ENCODE measurements around the gene METTL5.

- TF ChIP-seq EZH2 (IDR thresholded peaks at IDR 0.05; ENCODE audit: borderline replicate concordance) (no peak), CTCF (IDR thresholded peaks at IDR 0.05; ENCODE audit: poor library complexity) (no peak), EZH2phosphoT487 (IDR thresholded peaks at IDR 0.05; ENCODE audit: low read depth, severe bottlenecking, unreplicated experiment) (no peak)
These were observed 26.3 kb downstream of the METTL5 start for GRCh38 chr2:169798397-169798717.
